Caco-2 (cell line): ENCODE results near the gene ATP8A2. TPM values are rescaled to one million over a fixed set of nuclear protein-coding genes. Genes with fewer than 3 reads are reported as not detected.

Experiments
- BruUV-seq: library from RNA; stranded (reverse); fragments of 400-500 nt; replicated peaks from 2 replicates; lab custom pipeline; 2021; lab: Mats Ljungman, UMichigan
- CTCF ChIA-PET: fragments of 300-600 bp; sonication (Branson Sonifier 250); formaldehyde crosslinking; loops from one replicate; lab custom pipeline; 2022; ENCODE audit warnings: antibody characterized with exemption; lab: Charles Lee
- POLR2A ChIA-PET: fragments of 300-600 bp; sonication (Branson Sonifier 250); formaldehyde crosslinking; loops from one replicate; lab custom pipeline; 2022; ENCODE audit warnings: antibody characterized with exemption; lab: Charles Lee
- DNase-seq, 2 experiments: peaks; one replicate each; pipeline versions ENCODE4 v3.0.0 to v3.0.0-alpha.2; 2020 to 2022
- H3K27me3 ChIP-seq: replicated peaks from 2 replicates; pipeline ENCODE4 v1.6.0; 2011; ENCODE audit warnings: low read length; ENCODE audit not compliant: control insufficient read depth, insufficient read depth
- H3K36me3 ChIP-seq: 2 replicates; pipeline ENCODE4 v1.5.1; 2011; ENCODE audit warnings: low read length; ENCODE audit not compliant: control insufficient read depth, insufficient read depth
- H3K4me1 ChIP-seq: fragments of 250-450 bp; sonication (Bioruptor Pico); 2 replicates; pipeline ENCODE4 v1.5.1; 2020; ENCODE audit warnings: mild to moderate bottlenecking
- H3K4me3 ChIP-seq: 2 replicates; pipeline ENCODE4 v1.5.1; 2011; ENCODE audit warnings: low read depth, mild to moderate bottlenecking, control low read depth, low read length
- H3K9me3 ChIP-seq: fragments of 250-450 bp; sonication (Bioruptor Pico); 2 replicates; pipeline ENCODE4 v1.5.1; 2020; ENCODE audit warnings: mild to moderate bottlenecking, moderate library complexity
- H3K27ac Mint-ChIP-seq: one replicate; pipeline ENCODE4 v1.8.0; 2022; ENCODE audit warnings: mixed read lengths; ENCODE audit not compliant: unreplicated experiment
- H3K27me3 Mint-ChIP-seq: one replicate; pipeline ENCODE4 v1.8.0; 2022; ENCODE audit warnings: mixed read lengths; ENCODE audit not compliant: insufficient read depth, unreplicated experiment
- H3K36me3 Mint-ChIP-seq: one replicate; pipeline ENCODE4 v1.8.0; 2022; ENCODE audit warnings: mild to moderate bottlenecking, mixed read lengths; ENCODE audit not compliant: insufficient read depth, unreplicated experiment
- H3K4me1 Mint-ChIP-seq: one replicate; pipeline ENCODE4 v1.8.0; 2022; ENCODE audit warnings: low read depth, mixed read lengths; ENCODE audit not compliant: unreplicated experiment
- H3K4me3 Mint-ChIP-seq: one replicate; pipeline ENCODE4 v1.8.0; 2022; ENCODE audit warnings: mild to moderate bottlenecking, moderate library complexity, mixed read lengths; ENCODE audit not compliant: unreplicated experiment
- H3K9me3 Mint-ChIP-seq: one replicate; pipeline ENCODE4 v1.8.0; 2022; ENCODE audit warnings: mixed read lengths; ENCODE audit not compliant: unreplicated experiment
- intact Hi-C: fragments of 100-400 bp; cut with micrococcal nuclease; formaldehyde crosslinking; loops from one replicate; pipeline ENCODE4 v1.10.0; 2022; ENCODE audit not compliant: unreplicated experiment
- total RNA-seq: library from RNA; stranded (reverse); gene quantifications from 2 replicates; pipeline ENCODE4 v1.2.3, GENCODE V29; 2022
- TF ChIP-seq, protein P1 (sequence below), 2 experiments: fragments of 200-600 bp in 1 of 2; IDR thresholded peaks; 1 replicate in 1 of 2; 2 replicates in 1 of 2; pipeline versions ENCODE4 v1.5.1 to v1.8.0; 2011 to 2022; ENCODE audit warnings: antibody characterized with exemption in 1 of 2, control low read depth in 1 of 2, inconsistent platforms in 1 of 2, low read depth in 1 of 2, low read length in 1 of 2, mild to moderate bottlenecking in 1 of 2, moderate library complexity in 1 of 2; ENCODE audit not compliant: insufficient read depth in 1 of 2, severe bottlenecking in 1 of 2, unreplicated experiment in 1 of 2

The ATP8A2 gene
- total RNA-seq, 1 experiment from 2014 or later, result 0.05 TPM

GRCh38 chr13:25579221-25579620 lies 207.4 kb downstream of the ATP8A2 start:
- no peak overlapping the region for H3K27ac Mint-ChIP-seq
- TF ChIP-seq, protein P1, sequence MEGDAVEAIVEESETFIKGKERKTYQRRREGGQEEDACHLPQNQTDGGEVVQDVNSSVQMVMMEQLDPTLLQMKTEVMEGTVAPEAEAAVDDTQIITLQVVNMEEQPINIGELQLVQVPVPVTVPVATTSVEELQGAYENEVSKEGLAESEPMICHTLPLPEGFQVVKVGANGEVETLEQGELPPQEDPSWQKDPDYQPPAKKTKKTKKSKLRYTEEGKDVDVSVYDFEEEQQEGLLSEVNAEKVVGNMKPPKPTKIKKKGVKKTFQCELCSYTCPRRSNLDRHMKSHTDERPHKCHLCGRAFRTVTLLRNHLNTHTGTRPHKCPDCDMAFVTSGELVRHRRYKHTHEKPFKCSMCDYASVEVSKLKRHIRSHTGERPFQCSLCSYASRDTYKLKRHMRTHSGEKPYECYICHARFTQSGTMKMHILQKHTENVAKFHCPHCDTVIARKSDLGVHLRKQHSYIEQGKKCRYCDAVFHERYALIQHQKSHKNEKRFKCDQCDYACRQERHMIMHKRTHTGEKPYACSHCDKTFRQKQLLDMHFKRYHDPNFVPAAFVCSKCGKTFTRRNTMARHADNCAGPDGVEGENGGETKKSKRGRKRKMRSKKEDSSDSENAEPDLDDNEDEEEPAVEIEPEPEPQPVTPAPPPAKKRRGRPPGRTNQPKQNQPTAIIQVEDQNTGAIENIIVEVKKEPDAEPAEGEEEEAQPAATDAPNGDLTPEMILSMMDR (IDR thresholded peaks at IDR 0.05; ENCODE audit: insufficient read depth in 1 of 2, low read depth in 1 of 2, low read length in 1 of 2, severe bottlenecking in 1 of 2, unreplicated experiment in 1 of 2), result no peak
- peaks cover 10% of the 10 kb centered on the region for H3K27me3 Mint-ChIP-seq
- no peaks in the 10 kb centered on the region for H3K4me1 Mint-ChIP-seq
- no peaks in the 10 kb centered on the region for H3K9me3 Mint-ChIP-seq
- ChIA-PET CTCF (no interaction called here), POLR2A (no interaction called here)
- Histone ChIP-seq H3K36me3 (no peaks in the 10 kb centered on the region), H3K27me3 (peaks cover 2% of the 10 kb centered on the region; the same call in 1 of the 2 replicates), H3K9me3 (no peaks in the 10 kb centered on the region; the same call in 1 of the 2 replicates), H3K4me1 (no peaks in the 10 kb centered on the region), H3K4me3 (no peak overlapping the region)
- intact Hi-C loops, result loop anchor here (10.0 kb wide), 1 partner anchor 246 kb away; no protein-coding TSS in a partner anchor
- BruUV-seq, result no TSS peak
- H3K36me3 Mint-ChIP-seq, result no peaks in the 10 kb centered on the region
- H3K4me3 Mint-ChIP-seq, result no peak overlapping the region
- no peak for DNase-seq

DNA sequence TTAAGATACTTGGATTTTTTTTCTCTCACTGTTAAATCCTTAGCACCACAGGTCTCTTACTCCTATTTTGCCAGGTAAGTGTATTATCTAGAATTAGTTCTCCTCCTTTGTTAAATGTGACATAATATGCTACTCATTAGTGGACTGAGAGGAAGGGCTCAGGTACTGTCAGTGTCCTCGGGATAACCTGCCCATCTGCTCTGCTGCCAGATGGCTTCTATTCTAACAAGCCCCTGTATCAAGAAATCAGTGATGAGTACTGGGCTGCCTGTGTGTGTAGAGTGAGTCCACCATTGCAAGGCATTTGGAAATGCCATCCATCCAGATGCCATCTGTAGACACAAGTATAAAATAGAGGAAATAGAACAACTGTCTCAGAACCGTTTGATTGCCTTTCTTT lies 209.6 kb downstream of the ATP8A2 start:
- CTCF ChIA-PET, result no interaction called here
- H3K9me3 Mint-ChIP-seq, result no peaks in the 10 kb centered on the region
- POLR2A ChIA-PET, result no interaction called here
- TF ChIP-seq, protein P1 (IDR thresholded peaks at IDR 0.05; ENCODE audit: insufficient read depth in 1 of 2, low read depth in 1 of 2, low read length in 1 of 2, severe bottlenecking in 1 of 2, unreplicated experiment in 1 of 2), result no peak
- intact Hi-C loops, result no loop called here
- no peak overlapping the region for H3K4me3 Mint-ChIP-seq
- H3K27me3 Mint-ChIP-seq, result peaks cover 12% of the 10 kb centered on the region
- H3K27ac Mint-ChIP-seq, result no peak overlapping the region
- Histone ChIP-seq H3K4me1 (no peaks in the 10 kb centered on the region), H3K36me3 (no peaks in the 10 kb centered on the region), H3K27me3 (peaks cover 3% of the 10 kb centered on the region), H3K4me3 (no peak overlapping the region), H3K9me3 (no peaks in the 10 kb centered on the region; the same call in 1 of the 2 replicates)
- DNase-seq, result no peak
- BruUV-seq, result no TSS peak
- no peaks in the 10 kb centered on the region for H3K36me3 Mint-ChIP-seq
- no peaks in the 10 kb centered on the region for H3K4me1 Mint-ChIP-seq

DNA sequence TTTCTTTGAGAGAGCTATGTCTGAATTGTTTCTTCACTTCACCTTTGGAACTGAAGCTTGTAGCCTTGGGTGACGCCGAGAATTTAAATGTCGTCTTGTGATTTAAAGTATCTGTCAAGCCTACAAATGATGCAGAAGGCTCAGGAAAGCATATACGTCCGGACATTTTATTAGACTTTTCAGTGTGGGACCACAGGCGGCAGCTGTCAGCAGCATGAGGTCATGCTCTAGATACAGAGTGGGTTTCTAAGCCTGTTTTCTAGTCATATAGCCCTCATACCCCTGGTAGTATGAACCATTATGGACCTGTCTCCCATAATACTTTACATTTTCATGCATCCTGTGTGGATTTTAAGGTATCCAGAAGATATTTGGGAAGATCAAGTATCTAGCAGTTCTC lies 212.3 kb downstream of the ATP8A2 start:
- Mint-ChIP-seq H3K9me3 (no peaks in the 10 kb centered on the region), H3K4me3 (no peak overlapping the region), H3K36me3 (no peaks in the 10 kb centered on the region), H3K4me1 (no peaks in the 10 kb centered on the region), H3K27ac (no peak overlapping the region), H3K27me3 (peaks cover 27% of the 10 kb centered on the region)
- Histone ChIP-seq H3K36me3 (no peaks in the 10 kb centered on the region), H3K4me1 (no peaks in the 10 kb centered on the region), H3K4me3 (no peak overlapping the region), H3K27me3 (peaks cover 3% of the 10 kb centered on the region), H3K9me3 (no peaks in the 10 kb centered on the region; the same call in 1 of the 2 replicates)
- ChIA-PET CTCF (interaction anchor here (0.7 kb wide), 1 partner anchor 10 kb away, joined by 3 read pairs; no protein-coding TSS in a partner anchor), POLR2A (no interaction called here)
- TF ChIP-seq, protein P1 (IDR thresholded peaks at IDR 0.05; ENCODE audit: insufficient read depth in 1 of 2, low read depth in 1 of 2, low read length in 1 of 2, severe bottlenecking in 1 of 2, unreplicated experiment in 1 of 2), result no peak
- intact Hi-C loops, result no loop called here
- DNase-seq, result no peak
- BruUV-seq, result no TSS peak
